Measurements from ENCODE around the gene PDGFA.
"Not testable (repeated sequence)": the region's sequence is repeated elsewhere in the genome, so short reads cannot be mapped to it uniquely, and the experiment has no call there.

PDGFA gene

DNA sequence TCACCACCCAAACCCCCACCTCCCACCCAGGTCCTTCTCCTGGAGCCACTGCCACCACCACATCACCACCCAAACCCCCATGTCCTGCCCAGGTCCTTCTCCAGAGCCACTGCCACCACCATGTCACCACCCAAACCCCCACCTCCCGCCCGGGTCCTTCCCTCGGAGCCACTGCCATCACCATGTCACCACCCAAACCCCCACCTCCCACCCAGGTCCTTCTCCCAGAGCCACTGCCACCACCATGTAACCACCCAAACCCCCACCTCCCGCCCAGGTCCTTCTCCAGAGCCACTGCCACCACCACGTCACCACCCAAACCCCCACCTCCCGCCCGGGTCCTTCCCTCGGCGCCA is 31.9 kb upstream of the PDGFA start:
- not testable (repeated sequence) for DNase-seq

DNA sequence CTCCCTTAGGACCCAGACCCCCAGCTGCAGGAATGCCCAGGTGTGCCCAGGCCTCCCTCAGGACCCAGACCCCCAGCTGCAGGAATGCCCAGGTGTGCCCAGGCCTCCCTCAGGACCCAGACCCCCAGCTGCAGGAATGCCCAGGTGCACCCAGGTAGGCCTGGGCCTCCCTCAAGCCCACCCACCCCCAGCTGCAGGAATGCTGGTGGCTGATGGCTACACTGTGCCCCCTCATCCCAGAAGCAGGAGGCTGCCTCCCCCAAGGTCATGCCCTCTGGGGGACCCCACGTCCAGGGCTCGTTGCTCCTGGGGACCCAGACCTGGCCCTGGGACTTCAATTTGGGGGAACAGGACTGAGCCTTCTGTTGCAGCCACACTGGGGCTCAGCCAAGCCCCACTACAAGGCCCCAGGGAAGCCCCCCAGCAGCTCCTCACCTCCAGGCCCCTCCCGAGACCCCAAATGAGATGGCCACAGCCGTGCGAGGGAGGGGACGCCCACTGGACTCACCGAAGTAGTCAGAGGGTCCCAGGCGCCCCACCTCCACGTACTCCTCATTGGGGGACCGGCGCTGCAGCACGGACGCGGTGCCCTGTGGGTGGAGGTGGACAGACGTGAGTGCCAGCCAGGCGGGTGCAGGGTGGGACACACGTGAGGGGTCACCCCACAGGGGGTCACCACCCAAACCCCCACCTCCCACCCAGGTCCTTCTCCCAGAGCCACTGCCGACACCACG is 31.4 kb upstream of the PDGFA start:
- no peak for DNase-seq

DNA sequence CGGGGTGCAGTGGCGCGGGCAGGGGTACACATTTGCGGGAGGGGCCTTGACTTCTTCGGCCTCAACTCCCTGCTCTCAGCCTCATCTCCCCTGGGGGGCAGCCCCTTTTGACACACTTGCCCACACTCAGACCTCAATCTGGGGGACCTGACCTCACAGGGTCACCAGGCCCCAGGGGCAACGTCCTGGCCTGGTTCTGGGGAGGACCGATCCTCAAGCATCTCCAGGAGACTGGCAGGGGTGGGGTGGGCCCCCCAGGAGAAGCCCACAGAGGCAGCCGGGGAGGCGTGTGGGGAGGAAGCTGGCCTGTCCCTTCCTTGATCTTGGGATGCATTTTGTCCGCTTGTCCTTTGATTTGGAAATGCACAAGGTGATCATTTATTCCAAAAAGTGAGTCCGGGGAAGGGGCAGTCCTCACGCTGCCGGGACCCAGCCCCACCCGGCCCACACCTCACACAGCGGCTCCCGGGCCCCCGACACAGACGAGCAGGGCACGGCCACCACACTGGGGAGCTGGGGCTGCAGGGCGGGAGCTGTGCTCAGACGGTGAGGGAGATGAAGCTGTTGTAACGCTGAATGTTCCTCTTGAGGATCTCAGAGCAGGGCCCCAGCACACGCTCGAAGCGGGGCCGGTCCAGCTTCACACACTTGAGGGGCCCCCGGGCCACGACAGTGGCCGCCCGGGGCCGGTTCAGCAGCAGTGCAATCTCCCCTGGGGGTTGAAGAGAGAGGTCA is 30.4 kb upstream of the PDGFA start:
- DNase-seq: no peak

DNA sequence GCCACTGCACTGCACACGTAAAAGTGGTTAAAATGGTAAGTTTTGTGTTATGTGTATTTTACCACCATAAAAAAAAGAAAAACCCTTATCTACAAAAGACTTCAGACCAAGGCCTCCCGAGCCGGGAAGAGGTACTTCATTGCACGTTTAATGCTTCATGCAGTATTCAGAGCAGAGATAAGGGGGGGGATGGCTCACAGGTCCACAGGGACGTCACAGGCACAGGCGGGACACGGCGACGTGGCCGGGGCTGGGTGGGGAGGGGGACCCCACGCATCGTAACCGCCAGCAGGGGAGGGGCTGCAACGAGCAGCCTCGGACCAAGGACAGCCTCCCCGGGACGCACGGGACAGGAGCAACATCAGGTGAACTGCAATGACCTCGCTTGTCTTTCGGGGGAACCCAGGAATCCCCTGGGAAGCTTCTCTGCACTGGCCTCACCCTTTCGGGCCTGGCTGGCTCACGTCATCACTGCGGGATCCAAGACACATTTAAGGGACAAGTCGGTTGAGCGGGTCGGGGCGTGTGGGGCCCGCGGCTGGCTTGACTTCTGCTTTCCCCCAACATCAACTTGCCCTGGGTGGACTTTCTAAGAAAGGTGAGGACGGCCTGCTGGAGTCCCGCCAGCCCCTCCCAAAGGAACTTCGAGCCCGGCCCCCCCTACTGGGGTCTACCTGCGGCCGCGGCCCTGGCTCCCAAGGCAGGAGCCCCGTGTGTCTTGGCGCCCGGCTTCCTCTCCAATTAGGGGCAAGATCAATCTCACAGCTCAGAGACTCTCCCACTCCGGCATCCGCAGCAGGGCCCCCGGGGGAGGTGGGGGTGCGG is 29.6 kb upstream of the PDGFA start:
- DNase-seq: no peak

DNA sequence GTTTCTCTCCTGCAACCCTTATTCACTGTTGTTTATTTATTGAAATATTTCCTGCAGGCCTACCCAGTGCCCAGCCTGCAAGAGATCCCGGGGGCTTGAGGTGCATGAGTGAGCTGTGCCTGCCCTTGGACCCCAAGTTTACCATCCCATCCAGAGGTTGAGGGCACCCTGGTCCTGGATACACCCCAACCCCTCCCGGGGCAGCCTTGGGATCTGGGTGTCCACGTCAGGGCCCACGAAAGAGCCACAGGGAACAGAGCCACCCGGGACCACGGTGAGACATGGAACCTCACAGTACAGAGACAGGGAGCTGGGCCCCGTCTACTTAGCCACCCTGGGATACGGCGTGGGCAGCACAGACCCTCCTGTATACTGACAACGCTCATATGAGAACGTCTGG is 28.8 kb upstream of the PDGFA start:
- no peak for DNase-seq

DNA sequence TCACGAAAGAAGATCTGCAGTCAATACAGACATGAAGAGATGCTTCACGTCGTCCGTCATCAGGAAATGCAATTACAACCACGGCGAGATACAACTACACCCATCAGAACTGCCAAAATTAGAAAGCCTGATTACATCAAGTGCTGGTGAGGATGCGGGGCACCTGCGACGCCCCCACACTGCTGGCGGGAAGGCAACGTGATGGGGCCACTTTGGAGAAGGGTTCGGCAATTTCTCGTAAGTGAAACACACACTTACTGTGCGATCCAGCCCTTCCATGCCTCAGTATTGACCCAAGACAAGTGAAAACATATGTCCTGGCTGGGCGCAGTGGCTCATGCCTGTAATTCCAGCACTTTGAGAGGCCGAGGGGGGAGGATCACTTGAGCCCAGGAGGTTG is 25.8 kb upstream of the PDGFA start:
- no peak for DNase-seq

DNA sequence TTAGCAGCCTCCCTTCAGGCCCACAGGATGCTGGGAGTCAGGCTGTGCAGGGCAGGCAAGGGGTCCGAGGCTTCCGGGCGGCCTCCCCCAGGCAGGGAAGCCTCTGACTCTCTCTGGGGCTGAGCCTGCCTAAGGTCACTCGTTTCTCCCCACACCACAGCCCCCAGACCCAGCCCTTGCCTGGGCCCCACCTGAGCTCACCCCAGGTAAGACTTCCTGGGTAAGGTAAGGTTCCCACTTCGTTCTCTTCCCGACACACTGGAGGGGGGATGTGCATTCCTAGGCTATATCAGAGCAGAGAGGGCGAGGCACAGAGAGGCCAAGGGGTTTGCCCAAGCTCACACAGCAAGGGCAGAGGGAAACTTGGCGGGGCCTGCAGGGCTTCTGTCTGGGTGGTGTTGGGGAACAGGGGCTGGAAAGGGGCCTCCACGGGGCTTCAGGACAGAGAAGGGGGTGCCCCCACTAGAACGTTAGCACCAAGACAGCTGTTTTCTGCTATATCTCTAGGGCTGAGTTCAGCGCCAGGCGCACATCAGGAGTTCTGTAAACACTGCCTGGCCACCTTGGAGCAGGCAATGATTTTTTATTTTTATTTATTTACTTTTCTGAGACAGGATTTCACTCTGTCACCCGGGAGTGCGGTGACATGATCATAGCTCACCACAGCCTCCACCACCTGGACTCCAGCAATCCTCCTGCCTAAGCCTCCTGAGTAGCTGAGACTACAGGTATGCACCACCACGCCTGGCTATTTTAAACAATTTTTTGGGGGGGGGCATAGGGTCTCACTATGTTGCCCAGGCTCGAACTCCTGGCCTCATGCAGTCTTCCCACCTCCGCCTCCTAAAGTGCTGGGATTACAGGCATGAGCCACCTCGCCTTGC is 24.9 kb upstream of the PDGFA start:
- DNase-seq: no peak

DNA sequence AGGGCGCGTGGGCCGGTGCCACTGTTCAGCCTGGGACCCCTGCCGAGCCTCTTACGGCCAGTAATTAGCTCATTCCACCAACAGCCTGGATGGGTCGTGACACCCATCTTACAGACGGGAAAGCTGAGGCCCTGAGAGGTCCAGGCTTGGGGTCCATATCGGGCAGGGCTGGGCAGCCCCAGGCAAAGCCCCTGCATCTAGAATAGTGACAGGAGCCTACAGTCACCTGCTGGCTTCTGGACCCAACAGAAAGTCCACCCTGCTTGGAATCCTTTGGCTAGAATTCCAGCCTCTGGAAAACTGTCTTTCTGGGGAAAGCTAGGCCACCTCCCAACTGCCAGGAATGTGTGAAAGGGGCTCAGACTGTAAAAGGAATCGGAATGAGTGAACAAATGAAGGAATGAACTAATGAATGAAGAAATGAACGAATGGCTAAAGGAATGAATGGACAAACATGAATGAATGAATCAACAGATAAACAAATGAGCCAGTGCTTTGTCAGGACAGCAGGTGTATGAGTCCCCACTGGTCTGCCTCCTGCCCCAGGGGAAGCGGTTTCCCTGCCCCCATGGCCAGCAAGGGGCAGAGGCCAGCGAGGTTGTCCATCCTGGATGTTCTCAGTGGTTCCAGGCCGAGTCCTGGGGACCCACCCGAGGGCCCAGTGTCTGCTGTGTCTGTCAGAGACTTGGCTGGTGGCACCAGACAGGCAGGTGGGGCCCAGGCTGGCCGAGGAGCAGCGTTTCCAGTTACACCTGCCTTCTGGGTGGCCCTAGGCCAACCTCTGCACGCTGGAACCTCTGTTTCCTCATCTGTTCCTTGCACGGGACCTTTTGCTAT is 24.1 kb upstream of the PDGFA start:
- DNase-seq: no peak

DNA sequence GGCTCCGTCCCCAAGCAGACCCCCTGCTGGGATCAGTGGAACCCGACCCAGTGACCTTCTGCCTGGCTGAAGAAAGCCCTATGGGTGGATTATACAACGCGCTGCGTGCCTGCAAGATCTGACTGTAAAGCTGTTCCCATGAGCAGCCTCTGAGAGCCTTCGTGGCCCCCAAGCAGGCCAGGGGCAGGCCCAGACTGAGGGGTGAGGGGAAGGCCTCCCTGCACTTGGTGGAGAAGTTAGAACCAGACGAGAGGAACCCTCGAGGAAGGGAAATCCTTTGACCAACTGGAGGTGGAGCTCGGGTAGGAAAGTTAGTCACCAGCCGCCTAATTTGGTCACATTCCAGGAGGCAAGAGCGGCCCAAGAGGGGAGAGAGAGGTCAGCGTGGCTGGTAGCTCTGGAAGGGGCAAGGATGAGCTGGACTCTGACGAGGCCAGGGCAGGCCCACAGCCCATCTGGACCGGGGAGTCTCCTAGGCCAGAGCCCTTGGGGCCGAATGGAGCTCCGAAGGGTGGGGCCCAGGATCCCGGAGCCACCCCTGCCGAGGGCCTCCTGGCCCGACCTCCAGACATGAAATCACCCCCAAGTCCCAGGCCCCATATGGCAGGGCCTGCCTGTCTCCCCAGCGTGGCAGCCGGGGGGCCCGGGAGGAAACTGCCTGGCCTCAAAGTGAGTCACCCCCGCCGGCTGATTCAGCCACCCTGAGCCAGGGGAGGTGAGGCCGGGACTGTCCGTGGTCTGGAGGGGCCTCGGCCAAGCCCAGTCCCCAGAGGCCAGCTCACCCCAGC is 23.3 kb upstream of the PDGFA start:
- no peak for DNase-seq

DNA sequence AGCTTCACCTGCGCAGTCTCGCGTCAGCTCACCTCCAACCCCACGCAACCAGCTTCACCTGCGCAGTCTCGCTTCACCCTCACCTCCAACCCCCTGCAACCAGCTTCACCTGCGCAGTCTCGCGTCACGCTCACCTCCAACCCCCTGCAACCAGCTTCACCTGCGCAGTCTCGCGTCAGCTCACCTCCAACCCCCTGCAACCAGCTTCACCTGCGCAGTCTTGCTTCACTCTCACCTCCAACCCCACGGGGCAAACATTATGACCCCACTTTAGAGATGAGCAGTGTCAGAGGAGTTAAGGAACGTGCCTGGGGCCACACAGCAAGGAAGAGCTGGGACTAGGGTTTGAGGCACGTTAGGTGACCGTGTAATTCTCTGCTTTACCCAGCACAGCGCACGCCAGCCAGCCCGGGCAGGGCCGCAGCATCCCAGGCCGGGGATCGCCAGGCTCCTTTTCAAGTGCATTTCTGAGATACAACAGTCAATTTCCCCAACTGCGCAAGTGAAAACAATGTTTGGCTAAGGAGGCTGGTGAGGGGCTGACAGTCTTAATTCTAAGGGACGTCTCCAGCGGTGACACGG is 22.6 kb upstream of the PDGFA start:
- DNase-seq: no peak

DNA sequence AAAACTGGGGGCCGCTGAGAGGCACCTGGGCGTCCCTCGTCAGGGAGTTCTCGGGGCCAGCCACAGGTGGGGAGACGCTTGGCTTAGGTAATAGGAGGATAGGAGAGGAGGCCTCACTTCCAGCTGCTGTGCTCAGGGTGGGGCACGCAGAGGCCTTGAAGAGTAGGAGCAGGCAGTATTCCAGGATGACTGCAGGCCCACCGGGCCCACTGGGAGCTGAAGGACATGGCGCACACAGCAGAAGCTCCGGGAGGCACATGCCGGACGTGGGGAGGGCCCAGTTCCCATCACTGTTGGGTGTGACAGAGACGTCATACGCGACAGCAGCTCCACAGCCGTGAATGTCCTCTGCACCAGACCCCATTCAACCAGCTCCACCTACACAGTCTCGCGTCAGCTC is 22.0 kb upstream of the PDGFA start:
- DNase-seq: no peak

DNA sequence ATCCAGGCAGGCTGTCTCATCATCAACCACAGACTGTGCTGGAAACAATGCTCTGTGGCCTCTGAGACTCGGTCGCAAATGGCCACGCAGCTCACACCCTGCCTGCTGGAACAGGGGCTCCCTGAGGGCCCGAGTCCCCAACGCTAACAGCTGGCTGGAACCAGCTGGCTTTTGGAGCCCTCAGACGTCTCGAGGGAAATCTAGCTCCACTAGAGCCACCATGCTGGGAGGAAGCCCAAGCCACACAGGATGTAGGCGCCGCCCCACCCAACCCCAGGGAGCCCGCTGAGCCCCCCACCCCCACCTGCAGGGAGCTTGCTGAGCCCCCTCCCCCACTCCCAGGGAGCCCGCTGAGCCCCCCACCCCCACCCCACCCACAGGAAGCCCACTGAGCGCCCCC is 21.4 kb upstream of the PDGFA start:
- DNase-seq: no peak

DNA sequence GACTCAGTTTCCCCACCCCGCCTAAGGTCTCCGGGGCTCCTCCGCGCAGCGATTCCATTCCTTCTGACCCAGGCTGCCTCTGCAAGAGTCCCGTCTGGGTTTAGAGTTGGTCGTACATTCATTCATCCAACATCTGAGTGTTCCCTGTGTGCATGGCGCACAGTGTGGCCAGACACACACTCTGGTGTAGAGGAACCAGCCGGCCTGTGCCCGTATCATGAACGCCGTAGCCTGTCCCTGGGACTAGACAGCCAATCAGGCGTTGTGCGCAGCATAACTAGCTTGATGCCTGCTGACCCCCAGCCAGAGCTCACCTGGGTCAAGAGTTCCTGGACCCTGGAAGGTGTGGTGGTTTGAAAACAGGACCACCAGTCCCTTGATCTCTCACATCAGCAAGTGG is 20.9 kb upstream of the PDGFA start:
- no peak for DNase-seq

DNA sequence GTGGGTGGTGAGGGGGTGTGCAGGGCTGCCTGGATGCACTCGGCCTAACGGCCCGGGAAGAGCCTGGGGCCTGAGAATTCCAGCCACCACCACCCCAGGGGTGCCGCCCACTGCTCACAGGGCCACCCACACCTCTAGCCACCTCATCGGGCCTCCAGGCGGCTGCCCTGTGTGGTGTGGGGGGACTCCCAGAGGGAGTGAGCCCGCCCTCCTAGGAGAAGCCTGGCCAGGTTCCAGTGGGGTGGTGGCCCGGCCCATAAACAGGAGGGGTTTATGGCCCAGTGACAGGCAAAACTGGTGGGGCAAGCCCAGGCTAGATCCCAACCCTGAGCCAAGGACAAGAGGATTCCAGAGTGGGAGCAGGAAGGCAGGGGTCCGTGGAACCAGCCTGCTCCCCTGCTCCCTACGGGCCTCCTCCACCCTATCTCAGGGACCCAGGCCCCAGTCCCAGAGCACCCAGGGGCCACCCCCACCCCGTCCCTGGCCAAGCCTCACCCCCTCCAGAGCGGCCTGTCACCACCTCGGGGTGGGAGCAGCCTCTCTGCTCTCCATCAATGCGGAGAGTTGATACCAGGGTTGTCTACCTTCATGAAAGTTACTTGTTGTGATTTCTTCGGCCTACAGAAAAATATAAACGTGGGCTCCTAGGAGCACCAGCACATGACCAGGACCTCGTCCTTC is 20.2 kb upstream of the PDGFA start:
- DNase-seq: no peak

DNA sequence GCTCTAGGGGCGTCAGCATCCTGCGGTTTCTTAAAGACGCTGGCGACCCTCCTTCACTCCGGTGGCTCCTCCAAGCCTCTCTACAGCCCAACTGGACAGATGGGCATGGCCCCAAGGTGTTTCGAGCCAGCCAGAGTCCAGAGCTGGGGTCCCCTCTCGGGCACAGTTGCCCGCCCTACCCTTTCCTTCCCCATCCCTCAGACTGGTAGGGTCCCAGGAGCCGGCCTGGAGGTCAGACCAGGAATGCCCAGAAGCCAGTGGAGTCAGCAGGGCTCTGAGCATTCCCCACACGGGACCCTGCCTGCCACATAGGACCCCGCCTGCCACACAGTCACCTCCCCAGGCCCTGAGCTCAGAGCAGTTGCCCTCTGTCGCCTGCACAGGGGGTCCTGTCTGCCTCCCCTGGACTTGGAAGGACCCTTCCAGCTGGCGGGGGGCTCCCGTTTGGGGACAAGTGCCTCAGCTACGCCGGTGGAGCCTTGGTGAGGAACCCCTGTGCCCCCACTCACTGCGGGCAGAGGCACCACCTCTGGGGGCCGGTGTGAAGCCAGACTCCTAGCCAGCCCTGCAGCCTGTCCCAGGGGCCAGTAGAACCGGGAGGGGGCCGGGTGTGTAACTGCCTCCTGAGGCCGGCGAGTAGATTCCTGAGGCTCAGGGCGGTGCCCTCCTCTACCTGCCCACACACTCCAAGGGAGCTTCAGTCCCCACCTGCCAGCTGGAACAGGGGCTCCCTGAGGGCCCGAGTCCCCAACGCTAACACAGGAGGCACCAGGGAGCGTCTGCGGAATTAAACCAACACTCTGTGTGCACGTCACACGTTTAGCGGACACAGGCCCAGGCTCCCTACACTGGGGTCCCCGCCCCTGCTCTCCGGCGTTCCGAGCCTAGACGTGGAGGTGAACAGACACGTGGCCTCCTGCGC is 19.4 kb upstream of the PDGFA start:
- DNase-seq: no peak

DNA sequence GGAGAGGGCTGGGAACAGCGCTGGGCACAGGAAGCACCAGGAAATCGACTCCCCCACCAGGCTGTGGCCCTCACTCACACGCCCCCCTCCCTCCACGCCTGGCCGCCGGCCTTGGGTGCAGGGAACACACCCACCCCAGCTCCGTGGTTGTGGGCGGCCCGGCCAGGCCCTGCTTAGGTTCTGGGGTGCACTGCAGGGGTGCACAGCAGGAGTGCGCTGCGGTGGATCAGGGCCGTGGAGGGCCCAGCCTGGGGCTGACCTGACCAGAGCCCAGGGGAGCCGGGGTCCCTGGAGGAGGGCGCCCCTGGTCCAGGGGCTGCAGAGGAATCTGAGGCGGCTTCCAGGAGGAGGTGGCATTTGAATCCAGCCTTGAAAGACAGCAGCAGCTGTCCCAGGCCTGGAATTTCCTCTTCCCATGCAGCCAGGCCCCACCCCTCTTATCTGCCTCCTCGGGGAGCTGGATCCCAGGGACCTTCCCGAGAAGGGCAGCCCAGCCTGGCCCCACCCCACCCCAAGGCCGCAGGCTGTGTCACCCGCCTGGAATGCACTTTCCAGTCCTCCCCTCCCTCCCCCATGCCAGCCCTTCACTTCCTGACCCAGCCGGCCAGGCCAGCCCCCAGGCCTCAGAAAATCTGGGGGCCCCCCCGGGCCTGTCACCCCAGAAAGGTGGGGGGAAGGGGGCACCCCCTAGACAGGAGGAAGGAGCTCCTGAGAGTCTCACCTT is 18.4 kb upstream of the PDGFA start:
- no peak for DNase-seq

DNA sequence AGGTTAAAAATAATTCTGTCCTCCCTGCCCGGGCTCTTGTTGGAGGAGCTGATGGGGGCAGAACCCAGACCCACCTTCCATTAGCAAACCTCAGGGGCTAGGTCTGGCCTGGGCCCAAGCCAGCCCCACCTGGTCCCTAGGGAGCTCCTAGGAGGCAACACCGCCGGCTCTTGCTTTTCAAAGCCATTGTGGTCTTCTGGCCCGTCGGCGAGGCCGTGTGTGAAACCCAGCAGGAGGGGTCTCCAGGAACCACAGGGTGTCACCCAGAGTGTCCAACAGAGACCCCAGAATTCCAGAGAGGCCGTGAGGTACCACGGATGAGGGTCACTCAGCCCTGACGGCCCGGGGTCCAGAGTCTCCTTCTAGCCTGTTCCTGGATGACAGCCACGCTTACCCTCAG is 16.6 kb upstream of the PDGFA start:
- DNase-seq: no peak

DNA sequence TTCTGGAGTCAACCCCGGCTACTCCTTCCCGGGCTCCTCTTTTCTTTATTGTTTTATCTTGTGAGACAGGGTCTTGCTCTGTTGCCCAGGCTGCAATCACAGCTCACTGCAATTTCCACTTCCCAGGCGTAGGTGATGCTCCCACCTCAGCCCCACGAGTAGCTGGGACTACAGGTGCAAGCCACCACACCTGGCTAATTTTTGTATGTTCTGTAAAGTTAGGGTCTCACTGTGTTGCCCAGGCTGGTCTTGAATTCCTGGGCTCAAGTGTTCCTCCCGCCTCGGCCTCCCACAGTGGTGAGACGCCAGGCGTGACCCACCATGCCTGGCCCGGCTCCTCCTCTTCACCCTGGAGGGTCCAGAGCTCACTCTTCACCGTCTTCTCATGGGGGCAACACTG is 15.3 kb upstream of the PDGFA start:
- DNase-seq: no peak

All from activated CD4-positive, alpha-beta T cell treated with anti-CD3 and anti-CD28 coated beads, Interleukin-10, Interleukin-2, amounts not matched to agents 100 ng/mL and 50 ng/mL, durations not matched to agents 16 hours and 8 hours (primary cell).